GM12873 (cell line): ENCODE data around the gene PLD1.

Experiments used
- TF ChIP-seq, protein P1 (sequence below): IDR thresholded peaks from 2 replicates; pipeline ENCODE4 v1.5.1; 2012; ENCODE audit warnings: low read depth, mild to moderate bottlenecking, moderate library complexity, low read length, control low read depth; ENCODE audit not compliant: insufficient read depth; ENCODE audit errors: missing control alignments

PLD1 gene

DNA sequence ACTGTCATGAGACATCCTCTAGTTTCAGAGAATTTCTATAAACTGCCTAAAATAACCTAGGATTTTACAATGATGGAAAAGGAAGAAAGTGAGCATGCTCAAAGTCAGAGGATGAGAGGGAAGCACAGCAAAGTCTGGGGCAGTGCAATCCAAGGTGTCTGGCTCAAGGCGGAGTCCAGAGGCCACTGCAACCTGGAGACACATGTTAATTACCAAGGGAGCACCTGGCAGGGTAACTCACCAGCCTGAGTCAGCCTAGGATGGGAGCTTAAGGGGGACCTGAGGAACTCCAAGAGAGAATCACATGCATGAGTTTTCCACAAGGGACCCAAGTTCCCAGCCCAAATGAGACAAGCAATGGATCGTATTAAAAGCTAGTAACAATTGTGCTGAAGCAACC lies 49.8 kb downstream of the PLD1 start:
- TF ChIP-seq, protein P1, sequence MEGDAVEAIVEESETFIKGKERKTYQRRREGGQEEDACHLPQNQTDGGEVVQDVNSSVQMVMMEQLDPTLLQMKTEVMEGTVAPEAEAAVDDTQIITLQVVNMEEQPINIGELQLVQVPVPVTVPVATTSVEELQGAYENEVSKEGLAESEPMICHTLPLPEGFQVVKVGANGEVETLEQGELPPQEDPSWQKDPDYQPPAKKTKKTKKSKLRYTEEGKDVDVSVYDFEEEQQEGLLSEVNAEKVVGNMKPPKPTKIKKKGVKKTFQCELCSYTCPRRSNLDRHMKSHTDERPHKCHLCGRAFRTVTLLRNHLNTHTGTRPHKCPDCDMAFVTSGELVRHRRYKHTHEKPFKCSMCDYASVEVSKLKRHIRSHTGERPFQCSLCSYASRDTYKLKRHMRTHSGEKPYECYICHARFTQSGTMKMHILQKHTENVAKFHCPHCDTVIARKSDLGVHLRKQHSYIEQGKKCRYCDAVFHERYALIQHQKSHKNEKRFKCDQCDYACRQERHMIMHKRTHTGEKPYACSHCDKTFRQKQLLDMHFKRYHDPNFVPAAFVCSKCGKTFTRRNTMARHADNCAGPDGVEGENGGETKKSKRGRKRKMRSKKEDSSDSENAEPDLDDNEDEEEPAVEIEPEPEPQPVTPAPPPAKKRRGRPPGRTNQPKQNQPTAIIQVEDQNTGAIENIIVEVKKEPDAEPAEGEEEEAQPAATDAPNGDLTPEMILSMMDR: no peak

DNA sequence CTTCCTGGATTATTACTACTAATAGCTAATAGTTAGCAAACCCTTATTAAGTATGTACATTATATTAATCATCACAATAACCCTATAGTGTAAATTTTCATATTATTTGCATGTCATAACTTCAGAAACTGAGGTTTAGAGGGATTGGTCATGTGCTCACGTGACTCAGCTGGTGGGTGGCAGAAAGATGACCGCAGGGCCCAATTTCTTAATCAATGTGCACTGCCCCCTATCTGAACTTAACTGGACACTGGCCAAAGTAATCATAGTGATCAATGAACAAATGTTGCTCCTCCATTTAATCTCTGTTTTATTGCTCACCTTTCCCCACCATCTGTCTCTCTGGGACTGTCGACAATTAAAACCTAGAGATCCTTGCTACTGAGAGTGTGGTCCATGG lies 52.2 kb downstream of the PLD1 start:
- TF ChIP-seq, protein P1: no peak

DNA sequence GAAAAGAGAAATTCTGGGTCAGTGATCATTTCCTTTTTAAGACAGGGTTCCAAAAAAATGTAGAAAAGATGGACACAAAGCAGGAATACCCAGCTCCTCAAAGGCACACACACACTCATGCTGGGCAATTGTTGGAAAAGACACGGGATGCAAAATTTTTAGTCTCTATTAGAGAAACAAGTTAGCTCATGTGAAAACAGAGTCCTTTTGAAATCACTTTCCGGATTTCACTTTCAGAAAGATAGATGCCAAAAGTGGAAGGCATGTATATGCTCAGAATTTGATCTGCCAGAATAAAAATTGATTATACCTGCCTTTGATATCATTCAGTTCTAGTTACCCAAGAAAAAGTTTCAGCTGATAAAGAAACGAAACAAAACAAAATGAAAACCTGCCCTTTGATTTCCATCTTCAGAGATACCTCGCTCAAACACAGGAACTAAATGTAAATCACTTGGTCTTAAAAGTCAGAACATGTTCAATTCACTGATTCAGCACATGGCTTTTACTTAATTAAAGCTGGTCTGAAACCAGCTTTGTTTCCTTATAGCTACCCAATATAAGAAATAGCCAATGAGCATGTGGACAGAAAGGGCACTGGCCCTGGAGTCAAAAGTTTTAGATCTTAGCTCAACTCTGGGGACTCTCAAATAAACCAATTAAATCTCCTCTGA lies 52.8 kb downstream of the PLD1 start:
- TF ChIP-seq, protein P1: no peak

DNA sequence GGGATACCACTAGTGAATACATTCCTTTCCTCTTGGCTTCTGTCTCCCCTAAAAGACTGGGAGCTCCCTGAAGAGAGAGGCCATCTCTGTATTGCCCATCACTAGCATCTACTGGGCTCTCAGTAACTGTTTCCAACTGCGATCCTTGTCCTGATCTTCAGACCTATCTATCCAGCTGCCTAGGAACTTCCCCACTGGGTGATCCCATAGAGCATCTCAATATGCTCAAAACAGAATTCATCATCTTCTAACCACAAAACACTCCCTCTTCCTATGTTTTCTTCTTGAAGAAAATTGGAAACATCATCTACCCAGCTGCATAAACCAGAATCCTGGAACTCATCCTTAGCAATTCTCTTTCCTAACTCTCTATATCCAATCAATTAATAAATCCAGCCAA lies 54.6 kb downstream of the PLD1 start:
- TF ChIP-seq, protein P1: no peak

DNA sequence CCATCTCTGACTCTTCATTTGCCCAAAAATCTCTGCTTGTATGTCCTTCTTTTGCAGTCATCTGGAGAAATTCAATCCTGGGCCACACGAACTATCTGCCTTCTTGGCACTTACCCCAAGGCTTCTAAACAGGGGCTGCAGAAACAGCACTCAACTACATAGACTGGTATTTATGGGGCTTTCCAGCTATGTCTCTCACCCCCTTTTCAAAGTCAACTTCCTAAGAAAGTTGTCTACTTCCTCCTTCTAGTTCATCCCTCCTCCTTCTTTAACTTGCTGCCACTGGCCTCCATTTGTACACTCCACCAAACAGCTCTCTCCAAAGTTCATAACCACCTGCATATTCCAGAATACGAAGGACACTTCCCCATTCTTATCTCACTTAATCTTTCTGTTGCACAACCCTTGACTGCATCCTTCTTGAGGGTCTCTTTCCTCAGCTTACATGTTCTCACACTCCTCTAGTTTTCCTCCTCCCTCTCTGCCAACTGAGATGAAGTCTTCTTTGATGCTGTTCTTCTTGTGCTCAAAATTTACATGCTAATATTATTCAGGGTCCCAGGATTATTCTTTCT lies 55.2 kb downstream of the PLD1 start:
- TF ChIP-seq, protein P1: no peak

DNA sequence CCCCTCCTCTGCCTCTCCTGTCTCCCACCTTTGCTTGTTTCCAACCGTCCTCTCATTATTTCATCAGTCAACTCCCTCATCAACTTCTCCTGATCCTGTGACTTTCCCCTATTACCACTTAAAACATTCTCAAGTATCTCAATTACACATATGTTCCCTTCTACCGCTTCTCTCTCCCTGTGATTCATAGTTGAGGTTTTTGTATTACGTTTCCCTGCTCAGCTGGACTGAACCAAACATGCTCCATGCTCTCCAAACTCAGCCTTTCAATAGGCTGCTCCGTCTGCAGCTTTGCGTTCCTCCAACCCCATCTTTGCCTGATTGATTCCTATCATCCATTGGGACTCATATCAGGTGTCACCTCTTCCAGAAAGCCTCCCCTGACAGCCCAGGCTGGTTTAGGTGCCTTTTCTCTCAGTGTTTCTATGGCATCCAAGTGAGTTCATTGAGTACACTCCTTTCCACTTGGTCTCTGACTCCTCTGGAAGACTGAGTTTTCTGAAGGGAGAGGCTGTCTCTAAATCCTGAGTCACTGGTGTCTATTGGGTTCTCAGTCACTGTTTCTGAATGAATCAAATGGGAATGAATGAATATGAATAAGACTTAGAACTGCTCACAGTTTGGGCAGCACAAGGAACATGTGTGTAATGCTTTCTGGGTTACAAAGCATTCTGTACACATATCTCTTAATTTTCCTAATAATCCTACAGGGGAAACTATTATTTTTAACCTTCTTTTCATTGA lies 56.4 kb downstream of the PLD1 start:
- TF ChIP-seq, protein P1: no peak

DNA sequence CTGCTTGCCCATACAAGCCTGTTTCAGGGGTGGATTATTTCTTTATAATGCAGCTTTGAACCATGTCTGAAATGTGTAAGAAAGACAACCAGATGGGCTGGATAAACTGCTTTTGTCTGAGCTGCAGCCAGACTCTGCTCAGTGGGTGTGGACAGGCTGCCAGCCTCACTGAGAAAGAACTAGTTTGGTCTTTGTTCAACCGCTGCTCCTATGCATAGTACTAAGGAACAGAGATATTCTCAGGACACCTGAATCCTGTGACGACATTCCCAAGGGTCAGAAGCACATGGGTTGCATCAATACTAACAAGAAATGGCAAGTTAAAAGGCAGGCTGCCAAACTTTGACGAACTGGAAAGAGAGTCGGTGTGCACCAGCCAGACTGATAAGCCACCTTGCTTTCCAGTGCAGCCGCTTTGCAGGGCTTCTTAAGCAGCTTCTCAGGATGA lies 57.2 kb downstream of the PLD1 start:
- TF ChIP-seq, protein P1: no peak
